PC-9 (cell line): ENCODE data around the gene BRSK2. TPM values are rescaled to one million over a fixed set of nuclear protein-coding genes. Genes with fewer than 3 reads are reported as not detected.

Experiments used
- BruUV-seq: library from RNA; stranded (reverse); fragments of 400-500 nt; replicated peaks from 2 replicates; lab custom pipeline; 2021; lab: Mats Ljungman, UMichigan
- CTCF ChIA-PET: fragments of 300-600 bp; sonication (Branson Sonifier 250); formaldehyde crosslinking; loops from one replicate; lab custom pipeline; 2022; ENCODE audit warnings: antibody characterized with exemption; lab: Charles Lee
- POLR2A ChIA-PET: fragments of 300-600 bp; sonication (Branson Sonifier 250); formaldehyde crosslinking; loops from one replicate; lab custom pipeline; 2022; ENCODE audit warnings: antibody characterized with exemption; ENCODE audit not compliant: unreplicated experiment; lab: Charles Lee
- DNase-seq, 2 experiments: peaks; one replicate each; pipeline versions ENCODE4 v3.0.0 to v3.0.0-alpha.2; 2015 to 2022; ENCODE audit warnings: mixed read lengths in 1 of 2
- H2AFZ ChIP-seq: fragments of 200-600 bp; sonication (generic); 2 replicates; pipeline ENCODE4 v1.8.1; 2017; ENCODE audit warnings: antibody characterized with exemption
- H3F3A ChIP-seq: fragments of 200-600 bp; sonication (generic); 2 replicates; pipeline ENCODE4 v1.8.1; 2017; ENCODE audit warnings: antibody characterized with exemption, mild to moderate bottlenecking, low read depth; ENCODE audit not compliant: insufficient read depth
- H3K27ac ChIP-seq: fragments of 200-600 bp; sonication (generic); 2 replicates; pipeline ENCODE4 v1.6.1; 2016; ENCODE audit warnings: mixed run types
- H3K27me3 ChIP-seq: fragments of 200-600 bp; sonication (generic); 2 replicates; pipeline ENCODE4 v1.6.1; 2016; ENCODE audit warnings: low read depth, mixed run types; ENCODE audit not compliant: insufficient read depth
- H3K36me3 ChIP-seq: fragments of 200-600 bp; sonication (generic); 2 replicates; pipeline ENCODE4 v1.6.1; 2016; ENCODE audit warnings: low read depth, mixed run types
- H3K4me1 ChIP-seq: fragments of 200-600 bp; sonication (generic); replicated peaks from 2 replicates; pipeline ENCODE4 v1.6.1; 2016; ENCODE audit warnings: mixed run types; ENCODE audit not compliant: insufficient read depth
- H3K4me2 ChIP-seq: fragments of 200-600 bp; sonication (generic); 2 replicates; pipeline ENCODE4 v1.6.1; 2017; ENCODE audit warnings: mixed run types
- H3K4me3 ChIP-seq: fragments of 200-600 bp; sonication (generic); 2 replicates; pipeline ENCODE4 v1.6.1; 2016; ENCODE audit warnings: mixed run types
- H3K79me2 ChIP-seq: fragments of 200-600 bp; sonication (generic); 2 replicates; pipeline ENCODE4 v1.6.1; 2017; ENCODE audit warnings: low read depth, mixed run types
- H3K9me2 ChIP-seq: fragments of 200-600 bp; sonication (generic); 2 replicates; pipeline ENCODE4 v1.8.1; 2017; ENCODE audit warnings: mild to moderate bottlenecking; ENCODE audit not compliant: insufficient read depth
- H3K9me3 ChIP-seq: fragments of 200-600 bp; sonication (generic); 2 replicates; pipeline ENCODE4 v1.8.1; 2016; ENCODE audit warnings: low read depth; ENCODE audit not compliant: insufficient read depth
- H4K20me1 ChIP-seq: fragments of 200-600 bp; sonication (generic); 2 replicates; pipeline ENCODE4 v1.8.1; 2017; ENCODE audit not compliant: insufficient read depth
- EZH2 ChIP-seq: fragments of 200-600 bp; sonication (generic); IDR thresholded peaks from 2 replicates; pipeline ENCODE4 v1.8.0; 2017; ENCODE audit warnings: antibody characterized with exemption, low read depth
- intact Hi-C: fragments of 100-400 bp; cut with micrococcal nuclease; formaldehyde crosslinking; loops from one replicate; pipeline ENCODE4 v1.10.0; 2022; ENCODE audit not compliant: unreplicated experiment
- total RNA-seq: library from RNA; stranded (reverse); gene quantifications from 2 replicates; pipeline ENCODE4 v1.2.3, GENCODE V29; 2021
- TF ChIP-seq, protein P1 (sequence below): fragments of 200-600 bp; sonication (generic); conservative IDR thresholded peaks from 2 replicates; pipeline ENCODE4 v1.6.1; 2017; ENCODE audit warnings: mixed run types, antibody characterized with exemption, mild to moderate bottlenecking, moderate library complexity

Gene BRSK2
- total RNA-seq, 1 experiment from 2014 or later, result 2.9 TPM

DNA sequence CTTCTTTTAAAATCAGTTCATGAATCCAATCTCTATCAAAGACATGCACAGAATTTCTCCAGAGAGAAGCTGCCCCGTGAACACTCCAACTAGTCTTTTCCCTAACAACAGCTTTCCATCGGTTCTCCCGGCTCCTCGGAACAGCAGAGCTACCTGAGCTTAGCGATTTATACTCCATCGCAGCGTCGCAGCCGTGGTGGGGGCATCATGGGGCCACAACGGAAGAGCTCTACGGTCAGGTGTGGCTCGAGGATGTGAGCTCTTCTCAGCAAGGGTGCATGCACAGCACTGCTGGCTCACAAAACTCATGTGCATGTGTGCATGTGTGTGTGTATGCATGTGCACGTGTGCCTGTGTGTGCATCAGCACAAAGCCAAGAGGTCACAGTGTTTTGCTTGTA, 108.5 kb downstream of the BRSK2 start:
- Histone ChIP-seq H3K36me3 (no peaks in the 10 kb centered on the region), H3F3A (no peaks in the 10 kb centered on the region; the same call in 1 of the 2 replicates), H3K4me2 (no peak overlapping the region), H3K4me1 (no peaks in the 10 kb centered on the region), H4K20me1 (peaks cover 19% of the 10 kb centered on the region; the same call in 1 of the 2 replicates), H3K27me3 (no peaks in the 10 kb centered on the region), H2AFZ (no peak overlapping the region), H3K9me2 (no peaks in the 10 kb centered on the region), H3K79me2 (no peaks in the 10 kb centered on the region), H3K4me3 (no peak overlapping the region), H3K27ac (no peak overlapping the region), H3K9me3 (no peaks in the 10 kb centered on the region)
- POLR2A ChIA-PET, result no interaction called here
- CTCF ChIA-PET, result interaction anchor here (0.6 kb wide), 1 partner anchor 463 kb away, joined by 8 read pairs; no protein-coding TSS in a partner anchor
- BruUV-seq, result no TSS peak
- intact Hi-C loops, result no loop called here
- TF ChIP-seq EZH2, result no peak
- TF ChIP-seq, protein P1, sequence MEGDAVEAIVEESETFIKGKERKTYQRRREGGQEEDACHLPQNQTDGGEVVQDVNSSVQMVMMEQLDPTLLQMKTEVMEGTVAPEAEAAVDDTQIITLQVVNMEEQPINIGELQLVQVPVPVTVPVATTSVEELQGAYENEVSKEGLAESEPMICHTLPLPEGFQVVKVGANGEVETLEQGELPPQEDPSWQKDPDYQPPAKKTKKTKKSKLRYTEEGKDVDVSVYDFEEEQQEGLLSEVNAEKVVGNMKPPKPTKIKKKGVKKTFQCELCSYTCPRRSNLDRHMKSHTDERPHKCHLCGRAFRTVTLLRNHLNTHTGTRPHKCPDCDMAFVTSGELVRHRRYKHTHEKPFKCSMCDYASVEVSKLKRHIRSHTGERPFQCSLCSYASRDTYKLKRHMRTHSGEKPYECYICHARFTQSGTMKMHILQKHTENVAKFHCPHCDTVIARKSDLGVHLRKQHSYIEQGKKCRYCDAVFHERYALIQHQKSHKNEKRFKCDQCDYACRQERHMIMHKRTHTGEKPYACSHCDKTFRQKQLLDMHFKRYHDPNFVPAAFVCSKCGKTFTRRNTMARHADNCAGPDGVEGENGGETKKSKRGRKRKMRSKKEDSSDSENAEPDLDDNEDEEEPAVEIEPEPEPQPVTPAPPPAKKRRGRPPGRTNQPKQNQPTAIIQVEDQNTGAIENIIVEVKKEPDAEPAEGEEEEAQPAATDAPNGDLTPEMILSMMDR, result no peak
- DNase-seq, result no peak

DNA sequence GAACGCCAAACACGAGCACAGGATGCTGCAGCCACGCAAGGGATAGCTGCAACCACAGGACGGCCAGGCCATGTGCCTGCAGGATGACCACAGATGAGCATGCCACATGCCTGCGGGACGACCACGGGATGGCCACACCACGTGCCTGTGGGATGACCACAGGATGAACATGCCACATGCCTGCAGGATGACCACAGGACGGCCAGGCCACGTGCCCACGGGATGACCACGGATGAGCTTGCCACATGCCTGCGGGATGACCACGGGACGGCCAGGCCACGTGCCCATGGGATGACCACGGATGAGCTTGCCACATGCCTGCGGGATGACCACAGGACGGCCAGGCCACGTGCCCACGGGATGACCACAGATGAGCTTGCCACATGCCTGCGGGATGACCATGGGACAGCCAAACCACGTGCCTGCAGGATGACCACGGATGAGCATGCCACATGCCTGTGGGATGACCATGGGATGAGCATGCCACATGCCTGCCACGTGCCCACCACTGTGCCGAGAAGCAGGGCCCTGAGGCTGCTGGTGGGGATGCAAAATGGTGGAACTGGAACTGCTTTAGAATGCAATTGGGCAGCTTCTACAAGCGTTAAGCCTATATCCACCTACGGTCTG, 109.6 kb downstream of the BRSK2 start:
- Histone ChIP-seq H3K79me2 (no peaks in the 10 kb centered on the region), H2AFZ (no peak overlapping the region), H3F3A (no peaks in the 10 kb centered on the region; the same call in 1 of the 2 replicates), H3K4me3 (no peak overlapping the region), H3K36me3 (no peaks in the 10 kb centered on the region), H3K27ac (no peak overlapping the region), H4K20me1 (peaks cover 19% of the 10 kb centered on the region; the same call in 1 of the 2 replicates), H3K4me2 (no peak overlapping the region), H3K9me3 (no peaks in the 10 kb centered on the region), H3K4me1 (no peaks in the 10 kb centered on the region), H3K9me2 (no peaks in the 10 kb centered on the region), H3K27me3 (no peaks in the 10 kb centered on the region)
- no TSS peak for BruUV-seq
- ChIA-PET POLR2A (no interaction called here), CTCF (no interaction called here)
- no peak for DNase-seq
- intact Hi-C loops, result no loop called here
- TF ChIP-seq, protein P1, result no peak
- TF ChIP-seq EZH2, result no peak

DNA sequence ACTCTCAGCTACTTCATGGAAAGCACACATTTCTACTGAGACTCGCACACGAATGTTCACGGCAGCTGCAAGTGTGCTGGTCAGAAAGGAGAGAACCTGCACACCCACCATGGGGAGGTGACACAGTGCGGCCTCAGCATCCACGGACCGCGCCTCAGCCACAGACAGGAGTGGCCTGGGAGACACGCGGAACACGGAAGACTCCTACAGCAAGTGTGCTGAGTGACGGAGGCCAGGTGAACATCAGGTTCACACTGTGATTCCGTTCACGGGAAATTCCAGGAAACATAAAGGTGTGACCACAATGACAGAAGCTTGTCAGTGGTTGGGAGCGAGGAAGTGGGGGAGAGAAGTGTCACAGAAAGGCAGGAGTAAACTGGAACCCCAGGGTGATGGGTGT, 110.2 kb downstream of the BRSK2 start:
- Histone ChIP-seq H3K4me2 (no peak overlapping the region), H4K20me1 (peaks cover 19% of the 10 kb centered on the region; the same call in 1 of the 2 replicates), H3K27ac (no peak overlapping the region), H3K9me3 (no peaks in the 10 kb centered on the region), H3K27me3 (no peaks in the 10 kb centered on the region), H3F3A (no peaks in the 10 kb centered on the region; the same call in 1 of the 2 replicates), H3K4me3 (no peak overlapping the region), H3K9me2 (no peaks in the 10 kb centered on the region), H3K79me2 (no peaks in the 10 kb centered on the region), H3K4me1 (no peaks in the 10 kb centered on the region), H2AFZ (no peak overlapping the region), H3K36me3 (no peaks in the 10 kb centered on the region)
- no peak for DNase-seq
- ChIA-PET CTCF (no interaction called here), POLR2A (no interaction called here)
- no TSS peak for BruUV-seq
- TF ChIP-seq EZH2, result no peak
- TF ChIP-seq, protein P1, result no peak
- intact Hi-C loops, result no loop called here
